ENCODE measurements around the gene CFAP251.

The CFAP251 gene

GRCh38 chr12:121969726-121970125, 51.3 kb downstream of the CFAP251 start:
- H3K36me3 ChIP-seq (ENCODE audit: control insufficient read depth, insufficient read depth, low read length), result no peaks in the 10 kb centered on the region
- no peaks in the 10 kb centered on the region for H3K4me1 ChIP-seq (ENCODE audit: control insufficient read depth, insufficient read depth, low read length)
- H3K9ac ChIP-seq (ENCODE audit: low read length), result no peak overlapping the region
- H3K9me3 ChIP-seq (ENCODE audit: control insufficient read depth, low read length), result no peaks in the 10 kb centered on the region
- H3K27me3 ChIP-seq (ENCODE audit: control insufficient read depth, insufficient read depth, low read length), result no peaks in the 10 kb centered on the region
- H3K4me3 ChIP-seq (ENCODE audit: low read length), result no peak overlapping the region

- Histone ChIP-seq H3K9ac (ENCODE audit: low read length) (no peak overlapping the region), H3K9me3 (ENCODE audit: control insufficient read depth, low read length) (no peaks in the 10 kb centered on the region), H3K36me3 (ENCODE audit: control insufficient read depth, insufficient read depth, low read length) (no peaks in the 10 kb centered on the region), H3K27me3 (ENCODE audit: control insufficient read depth, insufficient read depth, low read length) (peaks cover 5% of the 10 kb centered on the region), H3K4me1 (ENCODE audit: control insufficient read depth, insufficient read depth, low read length) (no peaks in the 10 kb centered on the region), H3K4me3 (ENCODE audit: low read length) (no peak overlapping the region)
Measured at GRCh38 chr12:121970581-121971300, 52.3 kb downstream of the CFAP251 start.

- Histone ChIP-seq H3K4me3 (ENCODE audit: low read length) (no peak overlapping the region), H3K9me3 (ENCODE audit: control insufficient read depth, low read length) (no peaks in the 10 kb centered on the region), H3K9ac (ENCODE audit: low read length) (no peak overlapping the region), H3K27me3 (ENCODE audit: control insufficient read depth, insufficient read depth, low read length) (peaks cover 5% of the 10 kb centered on the region), H3K4me1 (ENCODE audit: control insufficient read depth, insufficient read depth, low read length) (no peaks in the 10 kb centered on the region), H3K36me3 (ENCODE audit: control insufficient read depth, insufficient read depth, low read length) (no peaks in the 10 kb centered on the region)
Measured at GRCh38 chr12:121974026-121974985, 55.9 kb downstream of the CFAP251 start.

- Histone ChIP-seq H3K36me3 (ENCODE audit: control insufficient read depth, insufficient read depth, low read length) (no peaks in the 10 kb centered on the region), H3K4me3 (ENCODE audit: low read length) (no peak overlapping the region), H3K4me1 (ENCODE audit: control insufficient read depth, insufficient read depth, low read length) (no peaks in the 10 kb centered on the region), H3K9ac (ENCODE audit: low read length) (no peak overlapping the region), H3K9me3 (ENCODE audit: control insufficient read depth, low read length) (no peaks in the 10 kb centered on the region), H3K27me3 (ENCODE audit: control insufficient read depth, insufficient read depth, low read length) (peaks cover 5% of the 10 kb centered on the region)
Measured at GRCh38 chr12:121975021-121975420, 56.6 kb downstream of the CFAP251 start.

- H3K4me3 ChIP-seq (ENCODE audit: low read length), result no peak overlapping the region
- H3K9ac ChIP-seq (ENCODE audit: low read length), result no peak overlapping the region
- H3K27me3 ChIP-seq (ENCODE audit: control insufficient read depth, insufficient read depth, low read length), result peaks cover 5% of the 10 kb centered on the region
- H3K9me3 ChIP-seq (ENCODE audit: control insufficient read depth, low read length), result no peaks in the 10 kb centered on the region
- no peaks in the 10 kb centered on the region for H3K36me3 ChIP-seq (ENCODE audit: control insufficient read depth, insufficient read depth, low read length)
- H3K4me1 ChIP-seq (ENCODE audit: control insufficient read depth, insufficient read depth, low read length), result no peaks in the 10 kb centered on the region
Measured at GRCh38 chr12:121976950-121977349, 58.6 kb downstream of the CFAP251 start.

DNA sequence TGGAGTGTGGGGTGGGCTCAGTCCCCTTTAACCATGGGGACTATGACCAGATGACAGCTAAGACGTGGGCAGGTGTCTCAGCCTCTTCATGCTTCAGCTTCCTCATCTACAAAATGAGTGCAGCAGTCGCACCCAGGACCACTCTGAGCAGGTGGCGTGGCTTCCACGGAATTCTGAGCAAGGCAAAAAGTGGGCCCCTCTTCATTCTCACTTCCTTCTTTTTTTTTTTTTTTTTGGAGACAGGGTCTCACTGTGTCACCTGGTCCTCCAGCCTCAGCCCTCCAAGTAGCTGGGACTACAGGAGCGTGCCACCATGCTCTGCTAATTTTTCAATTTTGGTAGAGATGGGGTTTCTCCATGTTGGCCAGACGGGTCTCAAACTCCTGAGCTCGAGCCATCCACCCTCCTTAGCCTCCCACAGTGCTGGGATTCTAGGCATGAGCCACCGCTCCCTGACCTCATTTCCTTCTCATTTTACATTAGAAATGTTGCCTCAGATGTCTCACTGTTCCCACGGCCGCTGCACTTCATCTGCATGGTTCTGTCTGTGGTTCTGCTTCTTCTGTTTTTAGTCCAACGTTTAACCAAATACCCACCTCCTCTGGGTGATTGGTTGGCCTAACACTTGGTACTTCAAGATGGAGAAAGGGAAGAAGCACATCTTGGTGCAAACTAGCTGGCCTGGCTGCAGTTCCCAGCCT, 61.9 kb downstream of the CFAP251 start:
- H3K36me3 ChIP-seq (ENCODE audit: control insufficient read depth, insufficient read depth, low read length), result no peaks in the 10 kb centered on the region
- peaks cover 3% of the 10 kb centered on the region for H3K27me3 ChIP-seq (ENCODE audit: control insufficient read depth, insufficient read depth, low read length)
- H3K9me3 ChIP-seq (ENCODE audit: control insufficient read depth, low read length), result no peaks in the 10 kb centered on the region
- H3K4me3 ChIP-seq (ENCODE audit: low read length), result no peak overlapping the region
- no peak overlapping the region for H3K9ac ChIP-seq (ENCODE audit: low read length)
- no peaks in the 10 kb centered on the region for H3K4me1 ChIP-seq (ENCODE audit: control insufficient read depth, insufficient read depth, low read length)

DNA sequence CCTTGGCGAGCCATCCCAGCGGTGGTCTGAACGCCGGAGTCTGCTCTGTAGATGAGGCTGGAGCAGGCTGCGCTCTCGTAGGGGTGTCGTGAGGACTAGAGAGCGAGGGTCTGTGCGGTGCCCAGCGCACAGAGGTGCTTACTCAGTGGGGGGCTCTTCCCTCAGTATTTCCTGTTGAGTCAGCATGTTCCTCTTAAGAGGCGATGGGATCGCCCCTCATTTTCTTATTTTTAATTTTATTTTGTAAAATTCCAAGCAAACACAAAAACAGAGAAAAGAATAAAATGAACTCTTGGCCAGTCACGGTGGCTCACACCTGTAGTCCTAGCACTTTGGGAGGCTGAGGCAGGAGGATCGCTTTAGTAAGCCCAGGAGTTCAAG, 62.5 kb downstream of the CFAP251 start:
- Histone ChIP-seq H3K36me3 (ENCODE audit: control insufficient read depth, insufficient read depth, low read length) (no peaks in the 10 kb centered on the region), H3K4me3 (ENCODE audit: low read length) (no peak overlapping the region), H3K9me3 (ENCODE audit: control insufficient read depth, low read length) (no peaks in the 10 kb centered on the region), H3K9ac (ENCODE audit: low read length) (no peak overlapping the region), H3K27me3 (ENCODE audit: control insufficient read depth, insufficient read depth, low read length) (no peaks in the 10 kb centered on the region), H3K4me1 (ENCODE audit: control insufficient read depth, insufficient read depth, low read length) (no peaks in the 10 kb centered on the region)

GRCh38 chr12:121981456-121981855, 63.1 kb downstream of the CFAP251 start:
- Histone ChIP-seq H3K9ac (ENCODE audit: low read length) (no peak overlapping the region), H3K36me3 (ENCODE audit: control insufficient read depth, insufficient read depth, low read length) (no peaks in the 10 kb centered on the region)

DNA sequence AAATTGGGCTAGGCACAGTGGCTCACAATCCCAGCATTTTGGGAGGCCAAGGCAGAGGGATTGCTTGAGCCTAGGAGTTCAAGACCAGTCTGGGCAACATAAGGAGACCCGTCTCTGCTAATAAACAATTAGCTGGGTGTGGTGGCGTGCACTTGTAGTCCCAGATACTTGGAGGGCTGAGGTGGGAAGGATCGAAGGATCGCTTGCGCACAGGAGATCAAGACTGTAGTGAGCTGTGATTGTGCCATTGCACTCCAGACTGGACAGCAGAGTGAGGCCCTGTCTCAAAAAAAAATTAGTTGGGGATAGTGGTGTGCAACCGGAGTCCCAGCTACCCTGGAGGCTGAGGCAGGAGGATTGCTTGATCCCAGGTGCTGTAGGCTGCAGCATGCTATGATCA, 64.6 kb downstream of the CFAP251 start:
- H3K4me3 ChIP-seq (ENCODE audit: low read length), result no peak overlapping the region
- H3K9ac ChIP-seq (ENCODE audit: low read length), result no peak overlapping the region
- no peaks in the 10 kb centered on the region for H3K36me3 ChIP-seq (ENCODE audit: control insufficient read depth, insufficient read depth, low read length)
- no peaks in the 10 kb centered on the region for H3K4me1 ChIP-seq (ENCODE audit: control insufficient read depth, insufficient read depth, low read length)
- no peaks in the 10 kb centered on the region for H3K27me3 ChIP-seq (ENCODE audit: control insufficient read depth, insufficient read depth, low read length)
- H3K9me3 ChIP-seq (ENCODE audit: control insufficient read depth, low read length), result no peaks in the 10 kb centered on the region

More at GRCh38 chr12:121981456-121981855, 63.1 kb downstream of the CFAP251 start:
- no peak overlapping the region for H3K4me3 ChIP-seq (ENCODE audit: low read length)
- H3K27me3 ChIP-seq (ENCODE audit: control insufficient read depth, insufficient read depth, low read length), result no peaks in the 10 kb centered on the region
- no peaks in the 10 kb centered on the region for H3K4me1 ChIP-seq (ENCODE audit: control insufficient read depth, insufficient read depth, low read length)
- H3K9me3 ChIP-seq (ENCODE audit: control insufficient read depth, low read length), result no peaks in the 10 kb centered on the region

DNA sequence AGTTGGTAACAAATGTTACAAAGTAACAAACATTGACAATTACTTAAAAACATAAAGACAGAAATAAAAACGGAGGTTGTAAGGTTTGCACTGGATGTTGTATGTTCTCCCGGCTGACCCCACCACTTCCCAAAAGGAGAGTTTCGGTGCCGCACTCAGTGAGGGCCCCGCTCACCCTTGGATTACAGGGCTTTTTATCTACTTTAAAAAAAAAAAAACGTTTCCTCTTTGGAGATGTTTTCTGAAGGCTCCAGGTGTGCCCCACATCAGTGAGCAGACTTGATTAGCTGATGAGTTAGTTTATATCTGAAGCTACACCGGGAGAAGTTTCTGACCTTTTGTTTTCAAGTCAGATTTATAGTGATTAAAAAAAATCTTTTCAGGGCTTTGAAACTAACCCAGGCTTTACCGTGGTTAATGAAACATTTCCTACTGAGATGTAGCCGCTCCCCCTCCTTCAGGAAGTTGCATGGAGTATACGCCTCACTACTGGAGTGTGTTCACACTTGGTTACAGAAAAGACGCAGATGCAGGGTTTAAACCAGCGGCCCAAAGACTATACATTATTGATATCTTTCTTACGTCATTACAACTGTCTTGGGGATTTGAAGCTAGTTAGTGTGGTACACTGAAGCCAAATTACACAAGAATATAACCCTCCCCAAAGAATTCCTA, 65.3 kb downstream of the CFAP251 start:
- Histone ChIP-seq H3K36me3 (ENCODE audit: control insufficient read depth, insufficient read depth, low read length) (no peaks in the 10 kb centered on the region), H3K4me3 (ENCODE audit: low read length) (no peak overlapping the region), H3K27me3 (ENCODE audit: control insufficient read depth, insufficient read depth, low read length) (no peaks in the 10 kb centered on the region), H3K9me3 (ENCODE audit: control insufficient read depth, low read length) (no peaks in the 10 kb centered on the region), H3K4me1 (ENCODE audit: control insufficient read depth, insufficient read depth, low read length) (no peaks in the 10 kb centered on the region), H3K9ac (ENCODE audit: low read length) (no peak overlapping the region)

GRCh38 chr12:121986489-121987245, 68.3 kb downstream of the CFAP251 start:
- H3K4me3 ChIP-seq (ENCODE audit: low read length), result no peak overlapping the region
- H3K27me3 ChIP-seq (ENCODE audit: control insufficient read depth, insufficient read depth, low read length), result no peaks in the 10 kb centered on the region
- H3K4me1 ChIP-seq (ENCODE audit: control insufficient read depth, insufficient read depth, low read length), result no peaks in the 10 kb centered on the region
- H3K36me3 ChIP-seq (ENCODE audit: control insufficient read depth, insufficient read depth, low read length), result no peaks in the 10 kb centered on the region
- no peak overlapping the region for H3K9ac ChIP-seq (ENCODE audit: low read length)
- no peaks in the 10 kb centered on the region for H3K9me3 ChIP-seq (ENCODE audit: control insufficient read depth, low read length)
